Thyroid gland (tissue), 4 donors: ENCODE results near the gene VPS51. TPM values are rescaled to one million over a fixed set of nuclear protein-coding genes. Genes with fewer than 3 reads are reported as not detected.

ENCODE experiments used
- DNase-seq, 2 donors: peaks; one replicate each; pipeline ENCODE4 v3.0.0-alpha.2; 2019
- H3K27ac ChIP-seq, 3 donors: fragments of 200-600 bp; sonication (generic); 1 replicate in 2 of 3; 2 replicates in 1 of 3; pipeline ENCODE4 v1.5.1; 2016 to 2019; ENCODE audit warnings: mild to moderate bottlenecking in 1 of 3, moderate library complexity in 1 of 3
- H3K27me3 ChIP-seq: fragments of 200-600 bp; sonication (generic); one replicate; pipeline ENCODE4 v1.5.1; 2019
- H3K36me3 ChIP-seq, 2 donors: fragments of 200-600 bp; sonication (generic); one replicate each; pipeline ENCODE4 v1.5.1; 2016 to 2019
- H3K4me1 ChIP-seq, 2 donors: fragments of 200-600 bp; sonication (generic); one replicate each; pipeline ENCODE4 v1.5.1; 2017 to 2019
- H3K4me3 ChIP-seq, 3 donors: fragments of 200-600 bp; sonication (generic); replicated peaks in 1 of 3; 1 replicate in 2 of 3; 2 replicates in 1 of 3; pipeline ENCODE4 v1.5.1; 2016; ENCODE audit warnings: mild to moderate bottlenecking in 1 of 3
- H3K9me3 ChIP-seq: fragments of 200-600 bp; sonication (generic); one replicate; pipeline ENCODE4 v1.5.1; 2017
- CTCF ChIP-seq, 6 experiments: fragments of 200-600 bp in 3 of 6; fragments of 450-650 bp in 3 of 6; sonication (generic) in 3 of 6; IDR thresholded peaks; one replicate each; pipeline ENCODE4 v1.5.1; 2016 to 2019; ENCODE audit warnings: antibody characterized with exemption in 6 of 6, mild to moderate bottlenecking in 2 of 6, inconsistent platforms in 1 of 6, moderate library complexity in 1 of 6
- POLR2A ChIP-seq, 2 donors: fragments of 450-650 bp; IDR thresholded peaks; one replicate each; pipeline ENCODE4 v1.6.1; 2017; ENCODE audit warnings: antibody characterized with exemption in 2 of 2, mild to moderate bottlenecking in 2 of 2, moderate library complexity in 1 of 2
- WGBS, 2 donors: methylation state at CpG; one replicate each; pipeline ENCODE4 v1.1.5; 2017; 5-methylcytosine and 5-hydroxymethylcytosine counted together
- intact Hi-C: fragments of 100-400 bp; cut with DNase I; formaldehyde crosslinking; loops from one replicate; pipeline ENCODE4 v1.15.1; 2023
- total RNA-seq, 4 donors: library from RNA; depleted of rRNA; stranded (reverse); fragments of >200 nt; gene quantifications; one replicate each; pipeline ENCODE4 v1.2.3, GENCODE V29; 2016

Gene VPS51
- total RNA-seq, 4 donors from 2014 or later = 222 to 608 (median 469) TPM

- H3K27me3 ChIP-seq = no peaks in the 10 kb centered on the region
- H3K36me3 ChIP-seq = peaks cover 24 to 29% of the 10 kb centered on the region in 2 donors
- TF ChIP-seq CTCF (IDR thresholded peaks at IDR 0.05) (no peak), POLR2A (IDR thresholded peaks at IDR 0.05) (peak in 1 of 2 donors; percentile 79)
- H3K27ac ChIP-seq = peak overlapping the region; percentile 94 to 98 (median 96)
- intact Hi-C loops = loop anchor here (5.0 kb wide), 1 partner anchor 47 kb away; the partner anchor contains the start of gene CAPN1
- WGBS, 2 donors = 2 to 3% methylated on average over 20 to 24 of the region's 24 CpGs
- peaks cover 24 to 29% of the 10 kb centered on the region in 2 donors for H3K4me1 ChIP-seq
- peak overlapping the region in 2 of 3 donors; percentile 50 to 90 for H3K4me3 ChIP-seq
- peak; percentile 99 for DNase-seq
- no peaks in the 10 kb centered on the region for H3K9me3 ChIP-seq
Observed at GRCh38 chr11:65134952-65135632, 39.1 kb downstream of the VPS51 start.

DNA sequence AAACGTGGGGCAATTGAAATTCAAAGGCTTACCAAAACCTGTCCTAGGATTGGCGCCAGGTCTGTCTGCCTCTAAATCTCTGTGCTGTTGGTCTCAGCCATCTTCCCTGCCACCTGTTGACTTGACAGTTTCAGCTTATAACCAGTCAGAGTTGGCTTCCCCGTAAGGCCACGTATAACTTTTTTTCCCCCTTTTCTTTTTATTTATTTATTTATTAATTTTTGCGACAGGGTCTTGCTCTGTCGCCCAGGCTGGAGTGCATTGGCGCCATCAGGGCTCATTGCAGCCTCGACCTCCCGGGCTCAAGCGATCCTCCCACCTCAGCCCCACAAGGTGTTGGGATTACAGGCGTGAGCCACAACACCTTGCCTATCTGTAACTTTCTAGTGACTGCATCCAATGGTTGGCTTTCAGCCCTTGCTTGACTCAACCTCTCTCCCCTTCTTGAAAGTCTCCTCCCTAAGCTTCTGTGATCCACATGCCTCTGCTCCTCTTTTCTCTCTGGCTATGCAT lies 39.7 kb downstream of the VPS51 start:
- intact Hi-C loops = no loop called here
- H3K27me3 ChIP-seq = no peaks in the 10 kb centered on the region
- peaks cover 18 to 23% of the 10 kb centered on the region in 2 donors for H3K36me3 ChIP-seq
- WGBS, 2 donors = 51 to 52% methylated on average over 11 of the region's 11 CpGs
- no peak for TF ChIP-seq POLR2A (IDR thresholded peaks at IDR 0.05)
- TF ChIP-seq CTCF (IDR thresholded peaks at IDR 0.05) = no peak
- H3K4me1 ChIP-seq = peaks cover 24 to 29% of the 10 kb centered on the region in 2 donors
- H3K27ac ChIP-seq = peak overlapping the region; percentile 72 to 96 (median 94)
- no peaks in the 10 kb centered on the region for H3K9me3 ChIP-seq
- H3K4me3 ChIP-seq = peak overlapping the region in 1 of 3 donors; percentile 90
- DNase-seq = no peak

DNA sequence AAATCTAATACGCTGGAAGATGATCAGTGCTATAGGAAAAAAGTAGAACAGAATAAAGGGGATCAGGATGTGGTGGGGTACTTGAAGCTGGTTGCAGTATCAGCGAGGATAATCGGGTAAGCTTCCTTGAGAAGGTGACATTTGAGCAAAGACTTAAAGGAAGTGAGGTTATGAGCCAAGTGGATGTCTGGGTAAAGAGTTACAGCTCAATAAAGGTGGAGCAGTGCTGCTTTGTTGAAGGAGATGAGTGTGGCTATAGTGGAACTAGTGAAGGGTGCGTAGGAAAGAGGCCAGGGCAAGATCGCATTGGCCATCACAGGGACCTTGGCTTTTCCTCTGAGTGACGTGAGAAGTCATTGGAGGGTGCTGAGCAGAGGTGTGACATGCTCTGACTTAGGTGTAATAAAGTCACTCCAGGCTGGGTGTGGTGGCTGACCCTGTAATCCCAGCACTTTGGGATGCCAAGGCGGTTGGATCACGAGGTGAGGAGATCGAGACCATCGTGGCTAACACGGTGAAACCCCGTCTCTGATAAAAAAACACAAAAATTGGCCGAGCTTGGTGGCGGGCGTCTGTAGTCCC lies 40.6 kb downstream of the VPS51 start:
- 71 to 78% methylated on average over 15 of the region's 15 CpGs for WGBS, 2 donors
- H3K4me3 ChIP-seq = no peak overlapping the region
- peak; percentile 36 to 42 for DNase-seq
- no peaks in the 10 kb centered on the region for H3K27me3 ChIP-seq
- peaks cover 9 to 14% of the 10 kb centered on the region in 2 donors for H3K36me3 ChIP-seq
- intact Hi-C loops = no loop called here
- H3K27ac ChIP-seq = peak overlapping the region; percentile 43 to 96 (median 94)
- H3K9me3 ChIP-seq = no peaks in the 10 kb centered on the region
- peaks cover 24 to 29% of the 10 kb centered on the region in 2 donors for H3K4me1 ChIP-seq
- TF ChIP-seq POLR2A (IDR thresholded peaks at IDR 0.05) = no peak
- no peak for TF ChIP-seq CTCF (IDR thresholded peaks at IDR 0.05)

- Histone ChIP-seq H3K36me3 (no peaks in the 10 kb centered on the region), H3K27me3 (no peaks in the 10 kb centered on the region), H3K27ac (no peak overlapping the region), H3K9me3 (no peaks in the 10 kb centered on the region), H3K4me1 (peaks cover 4 to 6% of the 10 kb centered on the region in 2 donors), H3K4me3 (no peak overlapping the region)
- 58 to 60% methylated on average over 7 of the region's 7 CpGs for WGBS, 2 donors
- intact Hi-C loops = no loop called here
- peak; percentile 54 to 72 for DNase-seq
- no peak for TF ChIP-seq CTCF (IDR thresholded peaks at IDR 0.05)
- TF ChIP-seq POLR2A (IDR thresholded peaks at IDR 0.05) = no peak
Observed at GRCh38 chr11:65141896-65142494, 46.0 kb downstream of the VPS51 start.
